Midbrain (tissue), 1 donor: Measurements from ENCODE around the gene HSPBP1.
A peak's percentile ranks its signal among the peaks of the same experiment; 100 is the strongest.

Experiments
- DNase-seq: peaks from one replicate; lab custom pipeline; 2025; lab: John Stamatoyannopoulos, UW

HSPBP1 gene

GRCh38 chr19:55304980-55305379 is 25.1 kb upstream of the HSPBP1 start:
- no peak for DNase-seq

GRCh38 chr19:55304279-55304978 is 24.5 kb upstream of the HSPBP1 start:
- DNase-seq = no peak

DNA sequence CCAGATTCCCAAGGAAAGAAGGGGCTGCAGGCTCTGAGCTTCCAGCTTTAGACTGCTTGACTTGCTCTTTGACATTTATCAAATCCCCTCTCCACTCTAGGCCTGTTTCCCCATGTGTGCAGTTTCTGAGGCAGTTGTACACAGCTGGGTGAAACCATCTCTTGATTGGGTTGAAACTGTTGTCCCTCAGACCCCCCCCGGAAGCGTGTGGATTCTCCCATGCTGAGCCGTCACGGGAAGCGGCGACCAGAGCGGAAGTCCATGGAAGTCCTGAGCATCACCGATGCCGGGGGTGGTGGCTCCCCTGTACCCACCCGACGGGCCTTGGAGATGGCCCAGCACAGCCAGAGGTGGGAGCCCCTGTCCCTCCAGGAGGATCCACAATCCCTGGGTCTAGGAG is 23.6 kb upstream of the HSPBP1 start:
- no peak for DNase-seq

GRCh38 chr19:55302318-55302703 is 22.4 kb upstream of the HSPBP1 start:
- DNase-seq = no peak

- peak; percentile 85 for DNase-seq
These were observed 21.8 kb upstream of the HSPBP1 start for GRCh38 chr19:55301459-55302317.

DNA sequence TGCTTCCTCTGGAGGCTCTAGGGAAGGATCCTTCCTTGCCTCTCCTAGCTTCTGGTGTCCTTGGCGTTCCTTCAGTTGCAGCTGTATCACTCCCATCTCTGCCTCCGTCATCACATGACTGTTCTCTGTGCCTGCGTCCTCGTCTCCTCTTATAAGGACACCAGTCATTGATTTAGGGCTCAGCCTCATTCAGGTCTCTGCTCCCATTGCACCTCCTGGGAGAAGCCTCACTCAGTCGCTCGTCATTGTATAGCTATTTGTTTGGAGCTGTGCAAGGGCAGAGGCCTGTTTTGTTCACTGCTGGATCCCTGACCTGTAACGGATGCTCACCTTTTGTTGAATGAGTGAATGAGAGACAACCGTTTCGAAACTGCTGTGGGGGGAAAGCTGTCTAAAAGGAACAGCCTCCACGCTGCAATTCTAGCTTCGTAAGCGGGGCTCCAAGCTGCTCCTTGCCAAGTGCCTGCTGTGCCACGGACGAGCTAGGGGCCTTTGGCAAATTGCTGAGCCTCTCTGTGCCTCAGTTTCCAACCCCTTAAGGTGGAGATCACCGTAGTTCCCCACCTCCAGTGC is 21.1 kb upstream of the HSPBP1 start:
- no peak for DNase-seq

- no peak for DNase-seq
These were observed 20.1 kb upstream of the HSPBP1 start for GRCh38 chr19:55299991-55300390.

GRCh38 chr19:55297267-55297666 is 17.4 kb upstream of the HSPBP1 start:
- DNase-seq = no peak

DNA sequence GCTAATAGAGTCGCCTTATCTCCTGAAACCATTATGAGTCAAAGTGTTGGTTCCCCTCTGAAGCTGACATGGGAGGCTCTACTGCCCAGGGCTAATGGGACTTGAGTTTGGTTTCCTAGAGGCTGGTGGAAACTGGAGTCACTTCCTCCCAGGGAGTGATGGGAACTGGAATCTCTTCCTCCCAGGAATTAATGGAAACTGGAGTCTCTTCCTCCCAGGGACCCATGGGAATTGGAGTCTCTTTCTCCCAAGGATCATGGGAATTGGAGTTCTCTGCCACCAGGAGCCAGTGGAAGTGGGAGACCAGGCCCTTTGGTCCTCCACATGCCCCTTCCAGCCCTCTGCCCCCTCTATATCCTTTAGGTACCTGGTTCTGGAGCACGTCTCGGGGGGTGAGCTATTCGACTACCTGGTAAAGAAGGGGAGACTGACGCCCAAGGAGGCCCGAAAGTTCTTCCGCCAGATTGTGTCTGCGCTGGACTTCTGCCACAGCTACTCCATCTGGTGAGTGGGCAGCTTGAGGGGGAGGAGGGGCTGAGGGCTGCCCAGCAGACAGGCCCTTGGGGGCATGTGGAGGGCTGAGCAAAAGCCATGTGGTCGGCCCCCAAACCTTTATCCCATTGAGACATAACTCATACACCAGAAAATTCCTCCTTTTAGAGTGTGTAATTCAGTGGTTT is 9.3 kb upstream of the HSPBP1 start:
- DNase-seq = no peak

DNA sequence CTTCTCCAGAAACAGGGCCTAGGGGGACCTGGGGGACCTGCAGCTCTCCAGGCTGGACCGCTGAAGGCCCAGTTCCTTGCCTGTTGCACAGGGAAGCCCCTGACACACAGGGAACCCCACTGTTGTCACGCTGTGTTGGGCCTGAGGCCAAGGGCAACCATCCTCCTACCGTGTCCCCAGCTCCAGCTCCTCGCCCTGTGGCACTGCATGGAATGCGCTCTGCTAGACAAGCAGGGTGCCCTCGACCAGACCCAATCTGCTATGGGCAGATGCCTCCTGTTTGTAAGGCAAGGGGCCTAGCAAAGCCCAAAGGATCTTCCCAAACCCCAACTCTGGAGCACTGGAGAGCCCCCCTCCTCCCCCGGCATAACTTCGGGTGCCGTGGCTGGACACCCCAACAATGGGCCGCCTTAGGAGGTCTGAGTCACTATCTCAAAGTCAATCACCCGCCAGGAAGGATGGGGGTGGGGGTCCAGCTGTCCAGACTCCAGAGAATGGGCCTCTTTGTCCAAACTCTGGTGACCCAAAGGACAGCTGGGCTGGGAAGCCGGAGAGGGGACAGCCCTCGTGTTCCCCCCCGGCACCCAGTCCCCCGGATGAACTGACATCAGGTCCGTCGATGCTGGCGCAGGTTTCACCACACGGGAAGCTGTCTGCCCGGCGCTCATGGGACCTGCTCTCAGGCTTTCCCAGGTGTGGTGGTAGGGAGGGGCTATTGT is 7.6 kb upstream of the HSPBP1 start:
- peak; percentile 89 for DNase-seq

GRCh38 chr19:55285229-55285890 is 5.5 kb upstream of the HSPBP1 start:
- no peak for DNase-seq

GRCh38 chr19:55284405-55285058 is 4.6 kb upstream of the HSPBP1 start:
- DNase-seq = no peak

GRCh38 chr19:55283548-55284377 is 3.9 kb upstream of the HSPBP1 start, which contains the start of gene BRSK1:
Gene BRSK1 (plus strand): TSS chr19:55283997. CDS start chr19:55284443, 446 bp downstream.
- DNase-seq = peak; percentile 83

DNA sequence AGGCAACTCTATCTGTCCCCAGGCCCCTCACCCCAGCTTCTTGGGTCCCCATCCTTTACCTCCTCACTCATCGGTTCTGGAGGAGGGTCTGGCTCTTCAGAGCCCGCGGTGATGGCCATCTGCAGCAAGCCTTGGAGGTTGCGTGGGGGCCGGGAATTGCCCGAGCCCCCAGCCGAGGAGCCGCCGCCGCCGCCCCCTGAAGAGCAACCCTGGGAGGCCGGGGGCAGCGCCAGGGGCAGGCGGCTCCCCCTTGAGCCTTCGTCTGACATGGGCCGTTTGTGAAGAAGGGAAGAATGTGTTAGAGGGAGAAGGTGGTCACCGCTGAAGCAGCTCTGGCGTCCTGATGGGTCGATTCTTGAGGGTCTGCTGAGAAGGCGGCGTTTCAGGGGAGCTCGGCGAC is 570 bp downstream of the HSPBP1 start:
- DNase-seq = no peak

- DNase-seq = no peak
These were observed 1.3 kb downstream of the HSPBP1 start for GRCh38 chr19:55278391-55279135.

- no peak for DNase-seq
These were observed 2.4 kb downstream of the HSPBP1 start for GRCh38 chr19:55277494-55277893.

DNA sequence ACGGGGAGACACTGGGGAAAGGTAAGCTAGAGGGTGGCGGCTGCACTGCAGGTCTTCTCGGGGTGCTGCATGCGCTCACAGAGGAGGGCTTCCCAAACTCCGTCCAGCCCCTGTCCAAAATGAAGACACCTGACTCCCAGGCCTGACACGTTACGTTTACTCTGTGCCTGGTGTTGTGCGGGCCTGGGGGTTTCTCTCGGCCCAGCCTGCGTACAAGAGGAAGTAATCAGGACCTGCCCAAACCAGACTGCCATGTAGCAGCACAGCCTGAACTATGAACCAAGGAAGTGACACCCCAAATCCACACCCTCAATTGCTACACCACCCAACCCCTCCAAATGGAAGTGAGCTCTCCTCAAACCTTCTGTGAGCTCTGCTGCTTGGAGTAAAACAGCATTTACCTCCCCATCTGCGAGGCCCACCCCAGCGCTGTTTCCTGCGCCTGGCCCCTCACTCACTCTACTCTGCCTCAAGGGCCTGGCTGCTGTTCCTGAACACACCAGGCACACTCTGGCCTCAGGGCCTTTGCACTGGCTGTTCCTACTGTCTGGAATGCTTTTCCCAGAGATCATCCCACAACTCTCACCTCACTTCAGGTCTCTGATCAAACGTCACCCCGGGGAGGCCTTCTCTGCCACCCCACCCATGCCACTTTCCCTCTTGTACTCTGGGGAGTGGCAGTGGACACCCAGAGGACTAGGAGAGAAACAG is 3.0 kb downstream of the HSPBP1 start:
- DNase-seq = no peak
